ENCODE measurements around the gene SEMA3C. TPM values are rescaled to one million over a fixed set of nuclear protein-coding genes. Genes with fewer than 3 reads are reported as not detected.

The SEMA3C gene
- total RNA-seq, 6 donors from 2014 or later = 30.7 to 81.7 (median 50.1) TPM

- ATAC-seq (ENCODE audit: low FRiP score in 2 of 2) (no peak), DNase-seq (no peak)
- Histone ChIP-seq H3K27me3 (no peaks in the 10 kb centered on the region), H3K4me3 (no peak overlapping the region), H3K9me3 (no peaks in the 10 kb centered on the region), H3K27ac (no peak overlapping the region), H3K4me1 (no peaks in the 10 kb centered on the region), H3K36me3 (no peaks in the 10 kb centered on the region)
- WGBS, 2 donors = 81 to 83% methylated on average over 5 of the region's 5 CpGs
- TF ChIP-seq, protein P1, sequence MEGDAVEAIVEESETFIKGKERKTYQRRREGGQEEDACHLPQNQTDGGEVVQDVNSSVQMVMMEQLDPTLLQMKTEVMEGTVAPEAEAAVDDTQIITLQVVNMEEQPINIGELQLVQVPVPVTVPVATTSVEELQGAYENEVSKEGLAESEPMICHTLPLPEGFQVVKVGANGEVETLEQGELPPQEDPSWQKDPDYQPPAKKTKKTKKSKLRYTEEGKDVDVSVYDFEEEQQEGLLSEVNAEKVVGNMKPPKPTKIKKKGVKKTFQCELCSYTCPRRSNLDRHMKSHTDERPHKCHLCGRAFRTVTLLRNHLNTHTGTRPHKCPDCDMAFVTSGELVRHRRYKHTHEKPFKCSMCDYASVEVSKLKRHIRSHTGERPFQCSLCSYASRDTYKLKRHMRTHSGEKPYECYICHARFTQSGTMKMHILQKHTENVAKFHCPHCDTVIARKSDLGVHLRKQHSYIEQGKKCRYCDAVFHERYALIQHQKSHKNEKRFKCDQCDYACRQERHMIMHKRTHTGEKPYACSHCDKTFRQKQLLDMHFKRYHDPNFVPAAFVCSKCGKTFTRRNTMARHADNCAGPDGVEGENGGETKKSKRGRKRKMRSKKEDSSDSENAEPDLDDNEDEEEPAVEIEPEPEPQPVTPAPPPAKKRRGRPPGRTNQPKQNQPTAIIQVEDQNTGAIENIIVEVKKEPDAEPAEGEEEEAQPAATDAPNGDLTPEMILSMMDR (IDR thresholded peaks at IDR 0.05) = no peak
- no peak for TF ChIP-seq EP300 (IDR thresholded peaks at IDR 0.05)
- no peak for TF ChIP-seq POLR2AphosphoS5 (IDR thresholded peaks at IDR 0.05)
- TF ChIP-seq POLR2A (IDR thresholded peaks at IDR 0.05) = no peak
These were observed 41.9 kb downstream of the SEMA3C start for GRCh38 chr7:80876894-80877414.

GRCh38 chr7:80875537-80876120 is 43.2 kb downstream of the SEMA3C start:
- H3K9me3 ChIP-seq = no peaks in the 10 kb centered on the region
- TF ChIP-seq EP300 (IDR thresholded peaks at IDR 0.05) = no peak
- TF ChIP-seq, protein P1 (IDR thresholded peaks at IDR 0.05) = no peak
- no peak for TF ChIP-seq POLR2AphosphoS5 (IDR thresholded peaks at IDR 0.05)
- no peak for TF ChIP-seq POLR2A (IDR thresholded peaks at IDR 0.05)
- H3K27ac ChIP-seq = no peak overlapping the region
- WGBS, 2 donors = 86% methylated on average over 9 of the region's 9 CpGs
- H3K27me3 ChIP-seq = no peaks in the 10 kb centered on the region
- no peak overlapping the region for H3K4me3 ChIP-seq
- no peaks in the 10 kb centered on the region for H3K4me1 ChIP-seq
- ATAC-seq (ENCODE audit: low FRiP score in 2 of 2) (no peak), DNase-seq (no peak)
- no peaks in the 10 kb centered on the region for H3K36me3 ChIP-seq

- Histone ChIP-seq H3K27me3 (no peaks in the 10 kb centered on the region), H3K4me1 (no peaks in the 10 kb centered on the region), H3K9me3 (no peaks in the 10 kb centered on the region), H3K27ac (no peak overlapping the region), H3K4me3 (no peak overlapping the region), H3K36me3 (no peaks in the 10 kb centered on the region)
- no peak for DNase-seq
- WGBS, 2 donors = 80 to 89% methylated on average over 5 of the region's 5 CpGs
- ATAC-seq (ENCODE audit: low FRiP score in 2 of 2) = no peak
- TF ChIP-seq, protein P1 (IDR thresholded peaks at IDR 0.05) = no peak
- TF ChIP-seq POLR2A (IDR thresholded peaks at IDR 0.05) (no peak), POLR2AphosphoS5 (IDR thresholded peaks at IDR 0.05) (no peak), EP300 (IDR thresholded peaks at IDR 0.05) (no peak)
These were observed 45.7 kb downstream of the SEMA3C start for GRCh38 chr7:80873140-80873539.

GRCh38 chr7:80871228-80871627 is 47.6 kb downstream of the SEMA3C start:
- 66 to 76% methylated on average over 2 of the region's 2 CpGs for WGBS, 2 donors
- Histone ChIP-seq H3K36me3 (no peaks in the 10 kb centered on the region), H3K9me3 (no peaks in the 10 kb centered on the region), H3K4me1 (no peaks in the 10 kb centered on the region), H3K27ac (no peak overlapping the region), H3K4me3 (no peak overlapping the region), H3K27me3 (no peaks in the 10 kb centered on the region)
- TF ChIP-seq POLR2AphosphoS5 (IDR thresholded peaks at IDR 0.05) (no peak), POLR2A (IDR thresholded peaks at IDR 0.05) (no peak), EP300 (IDR thresholded peaks at IDR 0.05) (no peak)
- TF ChIP-seq, protein P1 (IDR thresholded peaks at IDR 0.05) = no peak
- DNase-seq (no peak), ATAC-seq (ENCODE audit: low FRiP score in 2 of 2) (no peak)

- Histone ChIP-seq H3K36me3 (no peaks in the 10 kb centered on the region), H3K27ac (no peak overlapping the region), H3K4me3 (no peak overlapping the region), H3K27me3 (no peaks in the 10 kb centered on the region), H3K4me1 (no peaks in the 10 kb centered on the region), H3K9me3 (no peaks in the 10 kb centered on the region)
- 64 to 69% methylated on average over 4 of the region's 4 CpGs for WGBS, 2 donors
- no peak for DNase-seq
- ATAC-seq (ENCODE audit: low FRiP score in 2 of 2) = no peak
- TF ChIP-seq POLR2A (IDR thresholded peaks at IDR 0.05) (no peak), POLR2AphosphoS5 (IDR thresholded peaks at IDR 0.05) (no peak)
- TF ChIP-seq, protein P1 (IDR thresholded peaks at IDR 0.05) = no peak
These were observed 48.0 kb downstream of the SEMA3C start for GRCh38 chr7:80870813-80871212.

Data from upper lobe of left lung (tissue), 6 donors.